GM23248 (cell line): ENCODE measurements around the gene ALMS1.

Experiments
- EZH2 ChIP-seq: fragments of 200-600 bp; sonication (generic); IDR thresholded peaks from 2 replicates; pipeline ENCODE4 v1.6.1; 2018; ENCODE audit warnings: antibody characterized with exemption, mild to moderate bottlenecking; ENCODE audit not compliant: insufficient read depth, poor library complexity, severe bottlenecking
- EZH2phosphoT487 ChIP-seq: fragments of 200-600 bp; sonication (generic); IDR thresholded peaks from 2 replicates; pipeline ENCODE4 v1.6.1; 2018; ENCODE audit warnings: antibody characterized with exemption, moderate library complexity, mild to moderate bottlenecking, low read depth; ENCODE audit not compliant: insufficient read depth

DNA sequence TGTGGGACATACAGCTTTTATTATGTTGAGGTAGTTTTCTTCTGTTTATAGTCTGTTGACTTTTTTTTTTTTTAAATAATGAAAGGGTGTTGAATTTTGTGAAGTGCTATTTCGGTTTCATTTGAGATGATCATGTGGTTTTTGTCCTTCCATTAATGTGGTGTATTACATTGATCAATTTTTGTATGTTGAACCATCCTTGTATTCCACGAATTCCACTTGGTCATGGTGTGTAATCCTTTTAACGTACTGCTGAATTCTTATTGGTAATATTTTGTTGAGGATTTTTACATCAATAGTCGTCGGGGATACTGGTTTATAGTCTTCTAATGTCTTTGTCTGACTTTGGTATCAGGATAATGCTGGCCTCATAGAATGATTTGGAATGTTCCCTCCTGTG lies 18.8 kb downstream of the ALMS1 start:
- TF ChIP-seq EZH2 = no peak
- TF ChIP-seq EZH2phosphoT487 = no peak
